K562 (cell line): Measurements from ENCODE around the gene MSX1. TPM values are rescaled to one million over a fixed set of nuclear protein-coding genes. Genes with fewer than 3 reads are reported as not detected.

Source experiments
- ATF7 ChIP-seq: fragments of 450-650 bp; IDR thresholded peaks from 2 replicates; pipeline ENCODE4 v1.7.1; 2014; ENCODE audit warnings: mild to moderate bottlenecking, moderate library complexity
- HBP1 ChIP-seq: fragments of 450-650 bp; formaldehyde crosslinking; IDR thresholded peaks from 2 replicates; pipeline ENCODE4 v1.4.0; 2022; ENCODE audit warnings: missing genetic modification characterization
- HMGXB4 ChIP-seq: sonication (generic); formaldehyde crosslinking; IDR thresholded peaks from 2 replicates; pipeline ENCODE4 v1.8.1; 2023; ENCODE audit warnings: mild to moderate bottlenecking, missing genetic modification reagents
- KDM5B ChIP-seq: fragments of 200-600 bp; sonication (generic); IDR thresholded peaks from 2 replicates; pipeline ENCODE4 v1.6.1; 2012; ENCODE audit warnings: low read depth, mild to moderate bottlenecking, moderate library complexity, low read length, control low read depth, inconsistent platforms; ENCODE audit not compliant: insufficient replicate concordance
- L3MBTL2 ChIP-seq: fragments of 450-650 bp; IDR thresholded peaks from 2 replicates; pipeline ENCODE4 v1.6.1; 2016; ENCODE audit warnings: mild to moderate bottlenecking, moderate library complexity
- NR0B1 ChIP-seq: fragments of 450-650 bp; IDR thresholded peaks from one replicate; pipeline ENCODE4 v1.6.1; 2018; ENCODE audit warnings: mild to moderate bottlenecking, moderate library complexity; ENCODE audit not compliant: partially characterized antibody
- PML ChIP-seq: IDR thresholded peaks from 2 replicates; pipeline ENCODE4 v1.6.1; 2012; ENCODE audit warnings: low read length, inconsistent platforms
- POLR2AphosphoS5 ChIP-seq: IDR thresholded peaks from 2 replicates; pipeline ENCODE4 v1.6.1; 2011; ENCODE audit warnings: mild to moderate bottlenecking, low read depth, low read length, moderate library complexity; ENCODE audit not compliant: control insufficient read depth, insufficient read depth
- PRDM10 ChIP-seq: fragments of 450-650 bp; IDR thresholded peaks from 2 replicates; pipeline ENCODE4 v1.6.1; 2018; ENCODE audit not compliant: partially characterized antibody
- RB1 ChIP-seq: fragments of 450-650 bp; IDR thresholded peaks from 2 replicates; pipeline ENCODE4 v1.6.1; 2017; ENCODE audit warnings: low read depth, mild to moderate bottlenecking
- SETDB1 ChIP-seq: IDR thresholded peaks from one replicate; pipeline ENCODE4 v1.6.1; 2012; ENCODE audit warnings: low read length, control low read depth, inconsistent platforms
- SNRNP70 ChIP-seq: fragments of 200-400 bp; formaldehyde crosslinking; optimal IDR thresholded peaks from 2 replicates; pipeline ENCODE3; 2017; ENCODE audit warnings: low read depth, low read length
- UBTF ChIP-seq, 2 experiments: IDR thresholded peaks; 2 replicates each; pipeline ENCODE4 v1.6.1; 2012; ENCODE audit warnings: improper control_type of control experiment in 2 of 2, low read depth in 2 of 2, low read length in 2 of 2, borderline replicate concordance in 1 of 2
- polyA plus RNA-seq, 8 experiments: library from polyadenylated mRNA; depleted of rRNA in 4 of 8; stranded (reverse) in 5 of 8; unstranded in 3 of 8; fragments of >200 nt; fragmentation: Nextera tagmentation in 2 of 8; fragmentation: Illumina TruSeq in 1 of 8; extraction: Ambion mirVana in 2 of 8; extraction: Trizol in 1 of 8; gene quantifications; 2 replicates each; pipeline versions ENCODE4 v1.2.1 to v1.2.3, GENCODE V29; 2011 to 2014; ENCODE audit warnings: inconsistent platforms in 1 of 8, missing spikeins in 1 of 8
- total RNA-seq, 7 experiments: library from RNA; depleted of rRNA in 6 of 7; stranded (reverse); fragments of >200 nt in 6 of 7; fragmentation: Illumina TruSeq in 2 of 7; extraction: Trizol in 2 of 7; gene quantifications; 2 replicates each; pipeline versions ENCODE4 v1.2.1 to v1.2.3, GENCODE V29; 2011 to 2021; ENCODE audit warnings: low replicate concordance in 1 of 7

MSX1 gene
- total and polyA plus RNA-seq, 9 of the 15 experiments (the other 6 are each of a cell fraction or from before 2014, with no cell fraction given): 1.3 to 6.3 (median 2.3) TPM

GRCh38 chr4:4859325-4859798, at the start of gene MSX1 (continued):
- peak; percentile 98 for TF ChIP-seq PRDM10
- peak; percentile 93 for TF ChIP-seq ATF7
- TF ChIP-seq L3MBTL2: 0 out of 2 replicates have a peak, but pooled peaks have one; percentile 44
- no peak for TF ChIP-seq HMGXB4 (CRISPR knock-in tag)
- TF ChIP-seq NR0B1: no peak
- TF ChIP-seq UBTF (IDR thresholded peaks at IDR 0.05; ENCODE audit: borderline replicate concordance in 1 of 2, low read depth in 2 of 2, low read length in 2 of 2): peak; percentile 83 to 91
- TF ChIP-seq SNRNP70: no peak
- TF ChIP-seq SETDB1: no peak
- TF ChIP-seq PML: 0 out of 2 replicates have a peak, but pooled peaks have one; percentile 41
- TF ChIP-seq POLR2AphosphoS5: peak; percentile 69
- 0 out of 2 replicates have a peak, but pooled peaks have one; percentile 5 for TF ChIP-seq HBP1 (CRISPR knock-in tag)
- TF ChIP-seq RB1: 0 out of 2 replicates have a peak, but pooled peaks have one; percentile 27
- TF ChIP-seq KDM5B: peak; percentile 90
- TF ChIP-seq, all 486 proteins: peak for 46
